Articular chondrocyte of knee joint (primary cell): ENCODE data around the gene ADRA1B. TPM values are rescaled to one million over a fixed set of nuclear protein-coding genes. Genes with fewer than 3 reads are reported as not detected.

Source experiments
- small RNA-seq: library from RNA; depleted of rRNA; stranded (forward); fragments of <200 nt; gene quantifications from one replicate; pipeline ENCODE3, GENCODE V24; 2012
- total RNA-seq: library from RNA; depleted of rRNA; stranded (reverse); fragments of >200 nt; gene quantifications from 2 replicates; pipeline ENCODE4 v1.2.3, GENCODE V29; 2012

The ADRA1B gene
- 0.13 and 0.76 TPM in 2 replicates for total RNA-seq

DNA sequence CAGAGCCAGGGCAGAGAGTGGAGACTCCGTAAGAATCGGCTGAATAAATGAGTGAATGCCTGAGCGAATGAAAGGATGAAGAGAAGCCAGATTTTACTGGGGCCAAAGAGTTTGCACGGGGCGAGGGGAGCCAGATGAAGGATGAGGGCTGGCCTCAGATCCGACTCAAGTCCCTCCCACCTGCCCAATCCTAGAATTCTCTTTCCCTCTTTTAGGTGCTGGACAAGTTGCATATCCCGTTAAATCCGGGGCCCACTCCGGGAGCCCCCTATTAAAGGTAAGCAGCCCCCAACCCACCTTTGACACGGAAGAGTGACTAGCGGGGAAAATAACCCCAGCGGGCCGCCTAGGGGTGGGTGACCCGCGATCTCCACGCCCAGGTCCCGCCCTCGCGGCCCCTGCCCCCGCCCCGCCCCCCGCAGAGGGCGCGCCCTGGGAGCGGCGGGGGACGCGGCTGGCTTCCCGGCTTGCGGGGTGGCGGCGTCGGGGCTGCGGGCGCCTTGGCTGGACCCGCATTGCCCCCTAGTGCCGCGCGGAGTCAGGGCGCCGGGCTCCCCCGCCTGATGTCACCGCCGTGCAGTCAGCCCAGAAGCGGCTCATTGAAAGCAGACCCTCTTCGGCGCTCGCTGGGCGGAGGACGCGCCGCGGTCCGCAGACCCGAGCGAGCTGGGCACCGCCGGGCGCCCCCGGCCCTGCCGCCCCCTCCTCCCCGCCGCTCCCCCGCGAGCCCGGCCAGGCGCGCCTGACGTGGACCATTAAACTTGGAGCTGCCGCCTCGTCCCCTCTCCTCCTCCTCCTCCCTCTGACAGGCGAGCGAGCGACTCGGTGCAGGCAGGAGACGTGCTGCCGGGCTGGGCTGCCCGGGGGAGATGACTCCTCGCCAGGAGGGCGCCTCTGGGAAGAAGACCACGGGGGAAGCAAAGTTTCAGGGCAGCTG, at the start of gene ADRA1B:
ADRA1B (plus strand) TSS at position 579 of the 937 bp plus-strand sequence. CDS start 424 bp downstream, outside the sequence.

DNA sequence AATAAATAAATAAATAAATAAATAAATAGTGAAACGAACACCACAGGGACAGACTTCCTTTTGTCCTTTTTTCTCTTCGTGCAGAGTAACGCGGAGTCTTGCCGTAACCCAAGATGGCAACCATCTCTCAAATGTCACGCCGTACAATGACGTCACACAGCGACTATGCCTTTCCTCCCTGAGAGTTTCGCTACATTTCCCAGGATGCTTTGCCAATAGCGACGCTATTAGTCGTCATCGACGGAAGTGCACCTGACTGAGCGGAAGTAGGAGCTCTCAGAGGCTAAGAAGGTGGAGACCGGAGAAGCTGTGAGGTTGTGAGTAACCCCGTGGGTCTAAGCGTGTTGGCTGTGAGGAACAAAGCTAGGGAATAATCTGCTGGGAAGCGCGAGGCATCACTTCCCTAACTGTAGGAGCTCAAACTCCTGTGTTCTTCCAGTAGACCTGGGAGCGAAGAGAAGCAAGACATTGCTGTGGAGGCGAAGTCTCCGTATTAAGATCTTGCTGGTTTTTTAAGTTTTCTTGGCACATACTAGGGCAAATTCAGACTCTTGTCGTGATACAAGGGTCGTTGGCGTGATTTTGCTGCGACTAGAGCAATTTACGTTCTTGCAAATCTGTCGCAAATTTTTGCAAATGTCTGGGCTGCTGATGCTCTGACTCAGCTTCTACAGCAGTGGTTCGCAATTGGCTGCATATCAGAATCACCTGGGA, 92.8 kb downstream of the ADRA1B start, which contains the start of gene TTC1:
TTC1 (plus strand) TSS at position 263 of the 714 bp plus-strand sequence. CDS start 1,390 bp downstream, outside the sequence.

Small RNA genes lying within 50 kb of the gene (small RNA-seq; reads per million reads assigned to genes)
- gene RF00019 = not detected

Other genes with a start within 250 kb of the ADRA1B start
- gene TTC1, start 92.7 kb downstream of the ADRA1B start, total RNA-seq = 52.0 and 60.2 TPM in 2 replicates
- gene PWWP2A, start 203.0 kb downstream of the ADRA1B start, total RNA-seq = 20.9 and 21.7 TPM in 2 replicates